ENCODE measurements around the gene PLXNA1.

- no peak for TF ChIP-seq GATA2 (IDR thresholded peaks at IDR 0.05; ENCODE audit: low read depth, low read length)
- no peak for TF ChIP-seq GATA3 (IDR thresholded peaks at IDR 0.05; ENCODE audit: low read depth, low read length)
Observed at GRCh38 chr3:127032296-127032990, 49.5 kb downstream of the PLXNA1 start.

Measured in SH-SY5Y (cell line).